ENCODE results near the gene BPHL.
A peak's percentile ranks its signal among the peaks of the same experiment; 100 is the strongest.

Gene BPHL

DNA sequence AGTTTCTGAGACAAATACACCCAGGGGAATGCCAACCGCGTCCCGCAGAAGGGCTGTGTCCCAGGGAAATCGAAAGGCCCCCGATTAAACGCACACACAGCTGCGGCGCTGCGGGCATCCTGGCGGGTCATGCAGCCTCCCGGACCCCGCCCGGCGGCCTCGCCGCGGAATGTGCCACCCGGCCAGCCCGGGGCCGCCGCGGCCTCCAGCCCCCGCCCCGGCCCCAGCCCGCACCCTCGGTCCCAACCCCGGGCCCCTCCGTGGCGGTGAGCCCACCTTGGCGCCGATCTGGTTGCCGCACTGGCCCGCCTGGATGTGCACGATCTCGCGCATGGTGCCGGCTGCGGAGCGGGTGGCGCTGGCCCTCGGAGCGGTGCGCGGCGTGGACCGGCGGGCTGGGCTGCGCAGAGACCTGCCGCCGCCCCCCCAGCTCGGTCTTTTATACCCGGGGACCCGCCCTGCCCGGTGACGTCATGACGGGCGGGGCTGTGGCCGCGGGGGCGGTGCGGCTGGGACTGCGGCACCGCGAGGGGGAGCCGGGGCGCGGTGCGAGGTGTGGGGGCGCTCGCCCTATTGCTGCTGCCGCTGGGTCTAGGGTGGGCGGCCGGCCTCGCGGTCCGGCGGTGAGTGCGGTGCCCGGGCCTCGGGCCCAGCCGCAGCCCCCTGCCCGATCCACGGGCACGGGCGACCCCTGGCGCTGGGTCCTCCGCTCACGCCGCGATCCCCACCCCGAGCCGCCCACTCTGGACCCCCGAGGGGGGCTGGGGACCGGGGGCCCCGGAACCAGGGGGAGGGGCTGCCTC lies 38.8 kb downstream of the BPHL start, which contains the start of gene TUBB2A:
Gene TUBB2A, minus strand, starts transcription at position 414 of the 803 bp plus-strand sequence. Its CDS starts 81 bp downstream, at position 333.
- TF ChIP-seq, protein P1, sequence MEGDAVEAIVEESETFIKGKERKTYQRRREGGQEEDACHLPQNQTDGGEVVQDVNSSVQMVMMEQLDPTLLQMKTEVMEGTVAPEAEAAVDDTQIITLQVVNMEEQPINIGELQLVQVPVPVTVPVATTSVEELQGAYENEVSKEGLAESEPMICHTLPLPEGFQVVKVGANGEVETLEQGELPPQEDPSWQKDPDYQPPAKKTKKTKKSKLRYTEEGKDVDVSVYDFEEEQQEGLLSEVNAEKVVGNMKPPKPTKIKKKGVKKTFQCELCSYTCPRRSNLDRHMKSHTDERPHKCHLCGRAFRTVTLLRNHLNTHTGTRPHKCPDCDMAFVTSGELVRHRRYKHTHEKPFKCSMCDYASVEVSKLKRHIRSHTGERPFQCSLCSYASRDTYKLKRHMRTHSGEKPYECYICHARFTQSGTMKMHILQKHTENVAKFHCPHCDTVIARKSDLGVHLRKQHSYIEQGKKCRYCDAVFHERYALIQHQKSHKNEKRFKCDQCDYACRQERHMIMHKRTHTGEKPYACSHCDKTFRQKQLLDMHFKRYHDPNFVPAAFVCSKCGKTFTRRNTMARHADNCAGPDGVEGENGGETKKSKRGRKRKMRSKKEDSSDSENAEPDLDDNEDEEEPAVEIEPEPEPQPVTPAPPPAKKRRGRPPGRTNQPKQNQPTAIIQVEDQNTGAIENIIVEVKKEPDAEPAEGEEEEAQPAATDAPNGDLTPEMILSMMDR (conservative IDR thresholded peaks at IDR 0.05), result peak; percentile 52
- H3K27ac ChIP-seq, result peak within 1 kb of the TSS; percentile 65; the same call in 1 of the 2 replicates

DNA sequence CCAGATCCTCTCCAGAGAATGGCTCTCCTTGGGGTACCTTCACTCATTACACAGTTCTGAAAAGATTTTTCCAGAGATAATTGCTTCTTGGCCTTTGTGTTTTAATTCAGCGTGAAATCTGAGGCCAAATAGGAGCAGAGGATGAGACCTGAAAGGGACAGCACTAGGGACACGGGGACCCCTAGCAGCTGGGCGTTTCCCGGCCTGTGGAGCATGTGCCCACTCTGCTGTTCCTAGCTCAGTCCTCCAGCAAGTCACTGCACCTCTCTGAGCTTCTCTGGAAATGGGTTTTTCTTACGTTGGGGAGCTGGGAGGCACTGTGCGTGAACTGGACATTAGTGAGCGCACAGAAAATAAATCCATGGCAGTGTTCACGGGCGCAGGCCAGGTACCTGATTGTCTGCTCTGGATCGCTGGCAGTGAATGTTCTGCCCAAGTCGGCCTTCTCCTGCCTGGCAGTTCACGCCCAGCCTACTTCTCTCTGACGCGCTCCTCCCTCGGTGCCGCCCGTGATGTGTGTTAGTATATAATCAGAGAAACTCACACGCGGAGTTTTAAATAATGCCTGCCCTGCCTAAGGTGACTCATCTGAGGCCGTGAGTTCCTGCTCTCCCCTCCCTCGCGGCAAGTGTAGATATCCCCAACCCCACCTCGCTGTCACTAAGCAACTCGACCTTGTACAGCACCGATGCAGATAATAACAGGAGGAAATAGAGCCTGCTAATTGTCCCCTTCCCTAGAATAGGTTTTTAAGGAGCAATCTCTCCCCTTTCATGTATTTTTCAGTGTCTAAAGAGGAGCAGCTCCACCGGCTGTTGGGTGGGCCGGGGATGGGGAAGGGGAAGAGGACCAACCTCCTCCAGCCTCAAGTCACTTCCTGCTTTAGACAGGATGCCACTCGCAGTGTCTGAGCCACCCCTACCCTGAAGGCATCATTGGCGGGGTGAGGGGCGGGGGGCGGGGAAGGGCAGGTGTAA lies 41.6 kb downstream of the BPHL start:
- TF ChIP-seq, protein P1 (conservative IDR thresholded peaks at IDR 0.05), result no peak
- no peak overlapping the region for H3K27ac ChIP-seq

DNA sequence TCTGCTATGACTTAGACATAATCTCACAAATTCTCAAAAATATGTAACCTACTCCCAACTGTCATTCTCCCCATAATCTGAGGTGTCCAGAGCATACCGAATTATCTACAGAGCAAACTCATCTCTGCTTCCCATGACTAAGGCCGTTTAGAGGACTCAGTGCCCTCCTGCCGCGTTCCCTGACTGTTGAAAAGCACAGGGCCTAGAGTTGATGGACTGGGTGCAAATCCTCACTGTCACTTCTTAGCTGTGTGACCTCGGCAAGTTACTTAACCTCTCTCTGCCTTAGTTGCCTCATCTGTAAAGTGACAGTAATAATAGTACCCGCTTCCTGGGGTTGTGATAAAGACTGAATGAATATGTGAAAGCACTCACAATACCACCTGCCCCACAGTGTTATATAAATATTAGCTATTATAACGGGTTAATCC lies 43.6 kb downstream of the BPHL start:
- TF ChIP-seq, protein P1 (conservative IDR thresholded peaks at IDR 0.05), result no peak
- H3K27ac ChIP-seq, result peak overlapping the region; percentile 81

DNA sequence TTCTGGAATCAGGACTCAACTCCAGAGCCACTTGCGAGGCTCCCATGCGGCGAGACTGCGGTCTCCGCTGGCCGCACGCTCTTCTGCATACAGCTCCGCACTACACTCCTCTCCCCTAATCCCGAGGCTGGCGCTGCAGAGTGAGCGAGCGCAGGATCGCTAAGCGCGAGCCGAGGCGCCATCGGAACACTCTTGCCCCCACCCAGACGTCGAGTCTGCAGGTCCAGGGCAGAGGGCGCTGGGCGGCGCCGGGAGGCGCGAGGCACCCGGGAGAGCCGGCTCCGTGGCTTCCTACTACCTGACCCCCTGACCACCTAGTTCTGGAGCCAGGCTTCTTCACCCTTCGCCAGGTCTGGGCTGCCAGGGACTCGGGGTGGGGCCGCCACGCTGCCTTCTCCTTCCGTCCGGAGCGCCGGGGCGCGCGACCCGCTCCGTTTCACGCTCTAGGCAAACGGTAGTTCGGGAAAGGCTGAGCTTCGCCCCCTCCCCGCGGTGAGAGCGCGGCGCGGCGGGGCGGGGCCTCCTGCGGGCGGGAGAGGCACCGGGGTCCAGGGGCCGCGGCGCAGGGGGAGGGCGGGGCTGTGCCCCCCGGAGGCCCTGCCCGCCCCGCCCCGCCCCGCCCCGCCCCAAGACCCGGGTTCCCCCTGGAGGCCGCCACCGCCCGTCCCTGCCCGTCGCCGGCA lies 44.2 kb downstream of the BPHL start:
- peak overlapping the region; percentile 81 for H3K27ac ChIP-seq
- TF ChIP-seq, protein P1 (conservative IDR thresholded peaks at IDR 0.05), result no peak

DNA sequence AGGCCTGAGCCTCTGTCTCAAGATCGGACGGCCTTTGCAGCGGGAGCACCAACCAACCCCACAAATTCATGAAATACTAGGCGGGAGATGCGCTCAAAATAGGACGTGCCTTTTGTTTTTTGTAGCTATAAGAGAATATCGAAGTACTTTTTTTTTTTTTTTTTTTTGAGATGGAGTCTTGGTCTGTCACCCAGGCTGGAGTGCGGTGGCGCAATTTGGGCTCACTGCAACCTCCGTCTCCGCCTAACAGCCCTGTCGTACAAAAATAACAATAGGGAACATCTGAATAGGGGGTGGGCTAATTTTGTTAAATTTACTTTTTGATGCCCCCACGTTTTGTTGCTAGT lies 44.7 kb downstream of the BPHL start:
- TF ChIP-seq, protein P1 (conservative IDR thresholded peaks at IDR 0.05), result no peak
- peak overlapping the region; percentile 81 for H3K27ac ChIP-seq

DNA sequence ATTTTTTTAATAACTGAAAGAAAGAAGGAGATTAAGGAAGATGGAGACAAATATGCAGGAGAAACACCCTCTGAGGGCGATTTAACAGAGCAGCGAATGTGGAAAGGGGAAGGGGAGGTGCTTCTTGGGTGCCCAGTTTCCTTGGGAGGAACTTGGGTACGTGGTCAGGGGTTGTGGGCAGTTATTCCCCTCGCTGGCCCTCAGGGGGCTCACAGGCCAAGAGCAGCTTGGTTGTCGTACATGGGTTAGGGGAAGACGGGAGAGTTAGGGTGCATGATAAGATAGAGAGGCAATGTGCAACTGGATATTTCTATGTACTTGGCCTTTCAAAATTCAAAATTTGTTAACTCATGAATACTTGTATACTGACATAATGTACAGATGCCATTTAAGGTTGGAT lies 45.9 kb downstream of the BPHL start:
- no peak overlapping the region for H3K27ac ChIP-seq
- TF ChIP-seq, protein P1 (conservative IDR thresholded peaks at IDR 0.05), result no peak

All from VCaP (cell line).